ENCODE measurements around the gene ABL1. TPM values are rescaled to one million over a fixed set of nuclear protein-coding genes. Genes with fewer than 3 reads are reported as not detected.
"Not testable (repeated sequence)": the region's sequence is repeated elsewhere in the genome, so short reads cannot be mapped to it uniquely, and the experiment has no call there.

Gene ABL1
- total RNA-seq, 1 donor from 2014 or later = 44.6 TPM

DNA sequence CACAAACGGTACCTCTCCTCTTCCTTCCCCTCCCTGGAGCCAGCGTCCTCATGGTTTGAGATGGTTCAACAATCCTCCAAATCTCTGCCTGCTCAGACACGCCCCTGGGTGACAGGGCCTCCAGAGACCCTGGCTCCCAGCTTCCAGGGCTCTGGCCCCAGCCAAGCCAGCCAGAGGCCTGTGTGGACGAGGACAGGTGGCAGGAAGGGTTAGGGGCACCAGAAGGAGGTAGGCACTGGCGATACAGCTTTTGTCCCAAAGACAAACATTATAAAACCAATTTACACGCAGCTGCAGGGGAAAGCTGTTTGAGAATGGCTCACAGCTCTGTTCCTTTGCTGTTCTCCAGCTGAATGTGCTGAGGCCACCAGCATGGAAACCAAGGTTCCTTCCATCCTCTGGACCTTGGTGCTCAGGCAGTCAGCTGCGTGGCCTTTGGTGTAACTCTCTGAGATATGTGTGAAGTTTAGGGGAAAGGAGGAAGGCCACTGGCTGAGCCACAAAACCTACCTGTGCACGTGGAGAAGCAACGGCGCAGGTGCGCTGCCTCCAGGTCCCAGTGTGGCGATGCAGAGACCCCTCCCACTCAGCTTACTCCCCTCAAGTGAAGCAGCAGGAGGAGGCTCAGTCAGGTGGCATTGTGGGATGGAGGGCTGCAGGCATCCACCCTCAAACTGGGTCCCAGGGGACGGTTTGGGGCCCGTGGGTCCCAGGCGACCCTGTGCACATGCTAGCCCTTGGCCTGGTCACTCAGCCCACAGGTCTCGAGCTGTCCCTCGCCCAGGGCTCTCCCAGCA, 65.8 kb downstream of the ABL1 start:
- DNase-seq (ENCODE audit: low read depth) = no peak

GRCh38 chr9:130901498-130902203, 66.6 kb downstream of the ABL1 start:
- peak; percentile 50 for DNase-seq (ENCODE audit: low read depth)

GRCh38 chr9:130902204-130903185, 67.4 kb downstream of the ABL1 start:
- peak; percentile 38 for DNase-seq (ENCODE audit: low read depth)

DNA sequence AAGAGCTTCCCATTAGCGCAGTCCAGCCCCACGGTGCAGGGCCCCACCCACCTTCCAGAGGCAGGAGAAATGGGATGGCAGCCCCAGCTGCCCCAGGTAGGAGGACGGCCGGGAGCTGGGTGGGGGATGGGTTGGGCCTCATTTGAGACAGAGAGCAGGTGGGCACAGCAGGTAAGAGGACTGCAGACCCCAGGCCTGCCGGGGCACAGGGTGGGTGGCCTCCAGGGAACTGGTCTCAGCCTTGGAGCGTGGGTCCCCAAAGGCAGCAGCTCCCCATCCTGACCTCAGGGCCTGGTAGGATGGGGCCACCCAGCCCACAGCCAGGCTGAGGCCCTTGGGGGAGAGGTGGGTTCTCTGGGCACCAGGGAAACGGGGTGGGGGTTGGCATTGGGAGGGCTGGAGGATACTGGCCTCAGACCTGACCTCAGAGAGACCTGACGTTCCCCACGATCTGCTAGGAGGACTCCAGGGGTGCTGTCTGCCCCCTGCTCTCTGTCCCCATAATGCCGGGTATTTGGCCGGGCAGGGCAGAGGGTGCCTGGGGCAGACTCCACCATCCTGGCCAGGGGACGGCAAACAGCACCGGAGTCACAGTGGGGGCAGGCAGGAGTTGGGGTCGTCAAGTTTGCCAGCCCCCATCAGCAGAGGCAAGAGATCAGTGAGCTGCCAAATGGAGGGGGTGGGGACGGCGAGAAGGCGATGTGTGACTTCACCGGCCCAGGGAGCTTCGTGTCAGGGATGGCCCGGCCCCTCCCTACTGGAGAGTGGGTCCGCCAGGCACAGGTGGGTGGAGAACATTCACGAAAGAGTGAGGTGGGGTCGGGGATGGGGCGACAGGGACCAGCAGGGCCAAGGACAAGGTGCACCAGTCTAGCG, 68.4 kb downstream of the ABL1 start:
- no peak for DNase-seq (ENCODE audit: low read depth)

- no peak for DNase-seq (ENCODE audit: low read depth)
Measured at GRCh38 chr9:130904070-130905044, 69.3 kb downstream of the ABL1 start.

DNA sequence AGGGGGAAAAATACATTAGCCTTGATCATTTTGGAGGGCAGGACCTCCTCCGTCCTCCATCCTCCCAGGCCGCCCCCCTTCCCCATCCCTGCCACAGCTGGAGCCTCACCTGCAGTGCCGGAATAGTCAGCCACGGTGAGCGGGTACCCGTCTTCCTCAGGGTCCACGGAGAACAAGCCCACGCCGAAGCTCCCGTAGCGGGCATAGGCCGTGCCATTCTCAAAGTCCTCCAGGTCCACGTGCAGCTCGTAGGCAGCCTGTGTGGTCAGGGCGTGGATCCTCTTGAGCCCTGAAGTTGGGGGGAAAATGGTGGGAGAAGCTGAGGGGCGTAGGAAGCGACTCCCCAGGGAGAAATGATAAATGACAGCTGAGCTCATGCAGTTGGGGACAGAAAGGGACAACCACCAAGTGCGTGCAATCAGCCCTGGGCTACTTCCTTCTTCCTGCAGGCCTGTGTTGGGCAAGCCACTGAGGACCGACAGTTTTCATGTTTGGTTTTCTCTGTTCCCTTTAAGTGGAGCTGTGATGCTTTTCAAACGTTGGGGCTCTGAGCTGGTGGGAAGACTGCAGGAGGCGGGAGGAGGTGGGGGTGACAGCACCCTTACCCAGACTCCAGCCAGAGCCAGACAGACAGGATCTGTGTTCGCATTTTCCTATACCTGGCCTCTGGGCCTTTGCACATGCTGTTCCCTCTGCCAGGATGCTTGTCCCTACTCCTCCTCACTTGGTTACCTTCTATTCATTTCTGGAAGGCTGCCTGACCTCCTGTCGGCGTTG, 70.3 kb downstream of the ABL1 start:
- no peak for DNase-seq (ENCODE audit: low read depth)

DNA sequence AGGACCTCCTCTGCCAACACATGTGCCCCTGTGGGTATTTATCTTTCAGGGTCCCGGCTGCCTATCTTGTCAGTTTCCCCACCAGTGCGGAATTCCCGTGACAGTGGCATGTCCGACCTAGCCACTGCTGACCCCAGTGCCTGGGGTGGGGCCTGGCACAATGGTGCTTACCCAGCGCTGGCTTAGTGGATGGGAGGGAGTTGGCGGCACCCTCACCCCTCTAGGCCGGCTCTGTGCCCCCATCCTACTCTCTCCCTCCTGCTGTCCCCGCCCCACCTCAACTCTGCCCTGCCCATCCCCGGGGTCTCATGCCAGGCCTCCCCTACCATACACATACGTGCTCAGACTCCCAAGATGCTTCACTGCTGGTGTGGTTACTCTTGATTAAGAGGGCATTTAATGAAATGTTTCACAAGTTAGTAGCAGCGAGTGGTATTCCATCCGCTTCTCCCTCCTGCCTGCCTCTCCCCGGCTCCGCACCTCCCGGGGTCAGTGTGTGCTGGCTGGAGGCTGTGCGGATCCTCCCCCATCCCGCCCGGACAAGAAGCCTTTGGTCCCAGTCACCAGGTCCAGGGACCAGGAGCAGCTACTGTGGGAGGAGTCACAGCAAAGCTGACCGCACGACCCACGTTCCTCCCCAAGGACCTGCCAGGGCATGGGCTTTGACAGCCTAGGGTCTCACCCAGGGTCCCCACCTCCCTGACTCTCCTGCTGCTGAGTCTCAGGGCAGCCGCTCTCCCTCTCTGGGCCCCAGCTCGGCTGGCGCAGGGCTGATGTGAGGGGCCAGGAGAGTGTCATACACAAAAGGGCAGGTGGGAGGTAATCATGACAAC, 71.1 kb downstream of the ABL1 start:
- DNase-seq (ENCODE audit: low read depth) = no peak

DNA sequence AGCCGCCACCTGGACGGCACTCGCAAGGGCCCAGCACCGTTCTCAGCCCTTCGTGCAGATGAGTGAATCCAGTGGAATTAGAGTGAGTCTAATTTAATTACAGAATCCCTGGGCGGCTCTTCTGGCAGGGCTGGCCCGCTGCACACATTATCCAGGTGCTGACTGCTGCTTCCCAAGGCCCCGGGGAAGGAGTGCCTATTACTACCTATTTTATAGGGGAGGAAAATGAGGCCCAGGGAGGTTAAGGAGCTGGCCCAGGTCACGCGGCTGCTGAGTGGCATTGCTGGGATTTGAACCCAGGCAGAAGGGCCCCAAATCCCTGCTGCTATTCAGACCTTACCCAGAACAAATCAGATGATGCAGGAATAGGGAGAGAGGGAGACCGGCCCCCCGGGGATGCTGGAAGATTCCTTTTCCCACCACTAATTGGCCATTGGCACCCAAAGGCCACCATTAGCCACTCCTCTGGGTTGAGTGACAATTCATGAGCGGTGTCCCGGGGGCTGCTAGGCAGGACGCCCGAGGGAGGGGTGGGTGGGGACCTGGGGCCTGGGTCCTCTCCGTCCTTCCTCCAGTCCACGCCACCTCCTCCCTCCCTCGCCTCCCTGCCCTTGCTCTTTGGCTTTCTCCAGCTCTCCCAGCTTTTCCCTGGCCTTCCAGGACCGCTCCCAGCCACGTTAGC, 71.8 kb downstream of the ABL1 start:
- DNase-seq (ENCODE audit: low read depth) = no peak

DNA sequence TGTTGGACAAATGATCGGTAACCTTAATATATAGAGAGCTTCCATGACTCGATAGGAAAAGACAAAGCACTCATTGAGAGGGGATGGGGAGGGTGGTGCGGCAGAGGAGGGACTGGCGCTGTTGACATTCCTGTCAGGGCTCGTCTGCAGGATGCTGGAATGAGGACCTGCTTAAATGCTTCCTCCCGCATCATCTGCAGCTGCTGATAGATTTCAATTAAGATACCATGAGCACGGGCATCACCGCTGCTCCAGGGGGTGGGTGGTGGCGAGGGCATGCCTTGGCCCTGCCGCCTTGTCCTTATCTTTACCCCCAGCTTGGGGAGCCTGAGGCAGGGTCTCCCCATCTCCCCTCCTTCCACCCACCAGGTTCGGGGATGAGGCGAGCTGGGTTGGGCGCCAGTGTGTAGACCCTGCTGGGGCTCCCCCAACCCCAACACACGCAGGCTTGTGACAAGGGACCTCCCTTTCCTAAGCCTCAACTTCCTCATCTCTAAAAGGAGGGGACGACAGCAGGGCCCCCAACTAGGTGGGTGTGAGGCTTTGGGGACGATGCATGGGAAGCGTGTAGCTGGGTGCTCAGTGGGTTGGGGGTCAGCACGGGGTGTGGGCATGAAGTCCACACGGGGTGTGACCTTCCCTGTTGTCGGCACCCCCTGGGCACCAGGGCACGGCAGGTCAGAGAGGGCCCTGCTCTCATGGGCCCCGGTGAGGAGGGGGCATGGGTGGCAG, 73.3 kb downstream of the ABL1 start:
- no peak for DNase-seq (ENCODE audit: low read depth)

DNA sequence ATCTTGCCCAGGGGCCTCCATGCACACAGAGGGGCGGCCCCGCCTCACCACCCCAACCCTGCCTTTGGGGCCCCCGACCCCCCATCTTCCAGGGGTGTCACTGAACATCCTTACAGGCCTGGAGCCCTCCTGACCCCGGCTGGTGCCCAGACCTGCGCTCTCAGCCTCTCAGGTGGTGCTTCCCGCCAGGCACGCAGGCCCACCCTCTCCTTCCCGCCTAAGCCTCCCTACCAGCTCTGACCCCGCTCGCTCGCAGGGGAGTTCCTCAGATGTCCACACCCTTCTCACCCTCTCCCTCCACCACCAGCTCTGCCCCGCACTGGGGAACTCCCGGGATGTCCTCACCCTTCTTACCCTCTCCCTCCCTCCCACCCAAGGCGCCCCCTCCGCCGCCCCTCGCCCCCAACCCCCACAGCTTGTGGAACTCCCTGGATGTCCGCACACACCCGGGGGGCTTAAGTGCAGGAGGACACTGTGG, 73.9 kb downstream of the ABL1 start:
- DNase-seq (ENCODE audit: low read depth) = no peak

- not testable (repeated sequence) for DNase-seq (ENCODE audit: low read depth)
Measured at GRCh38 chr9:130910041-130910440, 75.0 kb downstream of the ABL1 start.

GRCh38 chr9:130910670-130911069, 75.6 kb downstream of the ABL1 start:
- DNase-seq (ENCODE audit: low read depth) = not testable (repeated sequence)

GRCh38 chr9:130911254-130912049, 76.4 kb downstream of the ABL1 start:
- DNase-seq (ENCODE audit: low read depth) = no peak

GRCh38 chr9:130912932-130913598, 78.0 kb downstream of the ABL1 start:
- peak; percentile 54 for DNase-seq (ENCODE audit: low read depth)
